HG02852 (cell line): Measurements from ENCODE around the gene RBM10.

Source experiments
- ATAC-seq: cut with Tn5 transposase; IDR thresholded peaks from one replicate; pipeline ENCODE4 v1.9.1; 2021; ENCODE audit warnings: mild to moderate bottlenecking, moderate library complexity; ENCODE audit not compliant: unreplicated experiment

Gene RBM10

GRCh38 chrX:47146936-47147859 is 2.2 kb downstream of the RBM10 start:
- no peak for ATAC-seq

DNA sequence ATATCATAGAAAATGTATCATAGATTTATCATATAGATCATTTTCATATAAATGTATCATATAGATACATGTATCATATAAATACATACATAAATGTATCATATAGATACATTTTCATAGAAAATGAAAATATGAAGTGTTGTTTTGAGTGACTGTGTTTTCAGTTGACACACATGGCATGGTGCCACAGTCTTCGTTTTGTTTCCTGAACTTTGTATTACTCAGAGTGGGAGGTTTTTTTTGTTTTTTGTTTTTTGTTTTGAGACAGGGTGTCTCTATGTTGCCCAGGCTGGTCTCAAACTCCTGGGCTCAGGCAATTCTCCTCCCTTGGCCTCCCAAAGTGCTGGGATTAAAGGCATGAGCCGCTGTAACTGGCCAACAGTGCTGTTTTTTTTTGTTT is 3.9 kb downstream of the RBM10 start:
- ATAC-seq = no peak

DNA sequence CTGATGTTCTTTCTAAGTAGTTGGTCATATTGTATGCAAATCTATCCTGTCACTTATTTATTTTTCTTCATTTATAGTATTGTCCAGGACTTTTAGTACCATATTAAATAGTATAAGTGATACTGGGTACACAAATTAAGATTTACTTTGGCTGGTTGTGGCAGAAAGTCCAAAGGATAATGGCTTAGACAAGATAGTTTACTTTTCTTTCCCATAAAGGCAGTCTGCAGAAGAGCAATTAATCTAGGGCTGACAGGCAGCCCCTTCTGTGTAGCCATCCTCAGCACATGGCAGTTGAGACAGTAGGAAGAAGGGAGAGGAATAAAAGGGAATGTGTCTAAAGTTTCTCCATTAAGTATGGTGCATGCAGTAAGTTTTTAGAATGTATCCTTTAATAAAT is 6.4 kb downstream of the RBM10 start:
- no peak for ATAC-seq

GRCh38 chrX:47156611-47157520 is 11.8 kb downstream of the RBM10 start:
- no peak for ATAC-seq

- ATAC-seq = no peak
Measured at GRCh38 chrX:47158131-47158530, 13.1 kb downstream of the RBM10 start.

- no peak for ATAC-seq
Measured at GRCh38 chrX:47158781-47159180, 13.8 kb downstream of the RBM10 start.

DNA sequence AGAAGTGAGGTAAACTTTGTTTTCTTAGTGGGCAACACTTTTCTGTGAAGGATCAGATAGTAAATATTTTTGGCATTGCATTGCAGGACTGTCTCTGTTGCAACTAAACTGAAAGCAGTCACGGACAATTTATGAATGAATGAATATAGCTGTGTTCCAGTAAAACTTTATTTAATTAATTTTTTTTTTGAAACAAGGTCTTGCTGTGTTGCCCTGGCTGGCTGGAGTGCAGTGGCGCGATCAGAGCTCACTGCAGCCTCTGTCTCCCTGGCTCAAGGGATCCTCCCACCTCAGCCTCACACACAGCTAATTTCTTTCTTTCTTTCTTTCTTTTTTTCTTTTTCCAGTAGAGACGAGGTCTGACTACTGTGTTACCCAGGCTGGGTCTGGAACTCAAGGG is 15.8 kb downstream of the RBM10 start:
- ATAC-seq = no peak

- ATAC-seq = no peak
Measured at GRCh38 chrX:47162927-47163583, 18.0 kb downstream of the RBM10 start.

DNA sequence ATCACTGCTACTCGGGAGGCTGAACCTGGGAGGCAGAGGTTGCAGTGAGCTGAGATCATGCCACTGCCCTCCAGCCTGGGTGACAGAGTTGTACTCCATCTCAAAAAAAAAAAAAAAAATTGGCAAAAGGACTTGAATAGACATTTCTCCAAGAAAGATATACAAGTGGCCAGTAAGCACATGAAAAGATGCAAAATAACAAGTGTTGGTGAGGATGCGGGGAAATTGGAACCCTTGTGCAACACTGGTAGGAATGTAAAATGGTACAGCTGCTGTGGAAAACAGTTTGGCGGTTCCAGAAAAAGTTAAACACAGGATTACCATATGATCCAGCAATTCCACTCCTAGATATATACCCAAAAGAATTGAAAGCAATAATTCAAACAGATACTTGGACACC is 19.4 kb downstream of the RBM10 start:
- no peak for ATAC-seq

DNA sequence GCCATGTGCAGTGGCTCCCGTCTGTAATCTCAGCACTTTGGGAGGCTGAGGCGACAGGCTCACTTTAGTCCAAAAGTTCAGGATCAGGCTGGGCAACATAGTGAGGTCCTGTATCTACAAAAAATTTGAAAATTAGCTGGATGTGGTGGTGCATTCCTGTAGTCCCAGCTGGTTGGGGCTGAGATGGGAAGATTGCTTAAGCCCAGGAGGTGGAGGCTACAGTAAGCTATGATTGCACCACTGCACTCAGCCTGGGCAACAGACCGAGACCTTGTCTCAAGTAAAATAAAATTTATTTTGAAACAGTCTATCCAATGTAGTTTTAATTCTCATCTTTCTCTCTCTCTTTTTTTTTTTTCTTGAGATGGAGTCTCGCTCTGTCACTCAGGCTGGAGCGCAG is 21.1 kb downstream of the RBM10 start:
- ATAC-seq = no peak

DNA sequence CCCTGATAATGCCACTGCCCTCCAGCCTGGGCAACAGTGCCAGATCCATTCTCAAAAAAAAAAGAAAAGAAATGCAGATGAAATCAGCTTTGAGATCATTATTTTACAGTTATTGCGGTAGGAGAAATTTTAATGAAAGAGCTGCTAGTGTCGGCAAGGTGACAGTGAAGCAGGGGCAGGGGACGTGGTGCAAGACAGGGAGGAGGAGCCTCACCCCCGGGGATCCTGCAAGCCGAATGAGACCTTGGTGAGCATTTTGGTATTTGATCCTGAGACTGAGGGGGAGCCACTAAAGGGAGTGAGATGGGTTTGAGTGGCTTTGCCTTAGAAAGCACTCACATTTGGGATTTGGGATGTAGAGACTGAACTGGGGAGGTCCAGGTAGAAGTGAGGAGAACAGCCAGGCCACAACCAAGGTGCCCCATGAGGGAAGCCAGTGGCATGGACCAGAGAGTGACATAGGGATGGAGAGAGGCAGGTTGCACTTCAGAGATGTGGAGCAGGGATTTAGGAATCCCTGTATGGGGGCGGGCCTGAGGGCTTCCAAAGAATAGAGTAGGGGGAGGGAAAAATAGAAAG is 23.6 kb downstream of the RBM10 start:
- no peak for ATAC-seq

DNA sequence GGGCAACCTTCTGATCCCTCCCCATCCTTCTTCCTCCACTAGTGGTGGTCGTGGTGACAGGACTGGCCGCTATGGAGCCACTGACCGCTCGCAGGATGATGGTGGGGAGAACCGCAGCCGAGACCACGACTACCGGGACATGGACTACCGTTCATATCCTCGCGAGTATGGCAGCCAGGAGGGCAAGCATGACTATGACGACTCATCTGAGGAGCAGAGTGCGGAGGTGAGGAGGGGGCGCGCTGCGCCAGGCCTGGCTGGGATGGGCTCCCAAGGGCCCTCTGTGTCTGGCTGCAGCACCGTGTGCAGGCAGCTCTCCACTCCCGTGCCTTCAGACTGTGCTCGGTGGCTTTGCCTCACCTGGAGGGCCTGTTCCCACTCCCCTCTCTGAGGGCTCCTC is 24.3 kb downstream of the RBM10 start:
- ATAC-seq = no peak

DNA sequence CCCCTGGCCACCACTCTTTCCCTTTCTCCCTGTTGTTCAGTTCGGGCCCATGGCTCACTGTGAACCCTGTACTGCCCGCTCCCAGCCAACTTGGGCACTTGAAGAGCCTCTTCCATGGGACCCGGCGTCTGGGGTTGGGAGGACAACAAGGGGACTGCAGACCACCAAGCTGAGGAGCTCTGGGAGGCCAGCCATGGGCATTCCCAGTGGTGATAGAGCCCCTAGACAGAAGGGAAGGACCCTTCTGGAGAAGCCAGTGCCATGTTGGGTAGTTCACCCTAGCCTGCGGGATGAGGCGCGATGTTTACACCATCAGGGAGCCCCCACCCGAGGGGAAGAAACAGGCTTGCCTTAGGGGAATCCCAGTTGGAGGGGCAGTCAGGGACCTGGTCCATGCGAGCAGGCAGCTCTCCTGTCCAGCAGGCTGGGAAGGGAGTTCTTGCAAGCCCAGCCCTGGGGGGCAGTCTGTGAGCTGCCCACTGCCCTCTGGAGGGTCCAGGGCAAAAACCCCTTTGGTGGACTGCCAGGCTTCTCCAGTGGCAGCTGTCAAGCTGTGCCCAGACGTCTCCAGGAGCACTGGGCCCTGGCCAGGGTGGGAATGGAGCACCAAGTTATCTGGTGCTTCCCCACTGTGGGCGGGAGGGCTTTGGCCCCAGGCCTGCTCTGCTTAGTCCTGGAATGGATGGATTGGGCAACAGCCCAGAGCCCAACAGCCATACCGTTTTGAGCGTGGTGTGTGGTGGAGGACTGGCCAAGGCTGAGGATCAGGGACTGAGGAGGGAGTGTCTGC is 24.9 kb downstream of the RBM10 start:
- ATAC-seq = no peak

GRCh38 chrX:47170861-47171692 is 26.1 kb downstream of the RBM10 start:
- ATAC-seq = no peak

DNA sequence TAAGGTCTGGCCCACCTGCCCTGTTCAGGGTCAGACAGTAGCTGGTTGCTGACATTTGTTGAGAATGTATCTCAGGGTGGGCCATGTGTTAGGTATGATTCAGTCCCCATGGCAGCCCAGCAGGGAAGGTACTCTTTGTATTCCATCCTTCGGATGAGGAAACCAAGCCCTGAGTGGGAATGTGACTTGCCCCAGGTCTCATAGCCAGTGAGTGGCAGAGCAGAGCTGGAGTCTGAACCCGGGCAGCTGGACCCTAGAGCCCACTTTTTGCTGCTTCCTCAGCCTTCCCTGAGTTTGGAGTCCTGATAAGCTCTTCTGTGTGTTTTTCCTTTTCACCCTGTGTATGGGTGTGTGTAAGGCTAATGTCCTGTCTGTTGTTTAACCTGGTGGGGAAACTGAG is 27.0 kb downstream of the RBM10 start:
- ATAC-seq = no peak

DNA sequence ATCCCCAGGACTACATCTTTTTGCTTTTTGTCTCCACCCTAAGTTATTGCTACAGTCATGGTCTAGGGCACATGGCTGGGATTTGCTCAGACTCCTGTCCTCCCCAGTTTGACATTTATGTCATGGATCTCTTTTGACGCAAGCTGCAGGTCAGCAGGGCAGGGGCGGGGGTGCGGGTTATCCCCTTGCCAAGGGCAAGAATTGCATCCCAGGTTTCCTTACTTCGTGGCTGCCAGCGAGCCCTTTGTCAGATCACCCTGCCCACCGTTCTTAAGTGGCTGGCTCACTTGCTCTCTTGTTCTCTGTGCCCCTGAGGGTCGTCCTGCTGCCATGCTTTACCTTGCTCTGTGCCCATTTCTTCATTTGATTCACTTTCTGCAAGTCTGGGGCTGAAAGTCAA is 27.5 kb downstream of the RBM10 start:
- no peak for ATAC-seq

- no peak for ATAC-seq
Measured at GRCh38 chrX:47172971-47173792, 28.2 kb downstream of the RBM10 start.

DNA sequence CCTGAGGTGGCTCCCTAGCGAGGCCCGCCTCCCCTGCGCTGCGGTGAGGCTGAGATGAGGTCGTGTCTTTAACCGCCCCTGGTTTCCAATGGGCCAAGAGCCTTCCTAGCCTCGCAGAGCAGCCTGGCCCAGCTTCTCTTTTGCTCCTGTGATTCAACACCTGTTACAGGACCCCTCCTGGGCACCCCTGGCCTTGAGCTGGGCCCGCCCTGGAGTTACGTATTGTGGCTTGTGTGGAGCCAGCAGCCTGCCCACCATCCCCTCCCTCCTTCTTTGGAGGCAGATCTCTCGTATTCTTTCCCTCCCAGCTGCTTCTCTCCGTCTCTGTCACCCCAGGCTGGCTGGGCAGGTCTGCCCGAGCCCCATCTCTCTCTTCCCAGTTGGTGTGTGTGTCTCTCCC is 29.4 kb downstream of the RBM10 start:
- no peak for ATAC-seq
